Measurements from ENCODE around the gene NFIB. TPM values are rescaled to one million over a fixed set of nuclear protein-coding genes. Genes with fewer than 3 reads are reported as not detected.

NFIB gene
- total RNA-seq, 1 experiment from 2014 or later, result 13.6 TPM

DNA sequence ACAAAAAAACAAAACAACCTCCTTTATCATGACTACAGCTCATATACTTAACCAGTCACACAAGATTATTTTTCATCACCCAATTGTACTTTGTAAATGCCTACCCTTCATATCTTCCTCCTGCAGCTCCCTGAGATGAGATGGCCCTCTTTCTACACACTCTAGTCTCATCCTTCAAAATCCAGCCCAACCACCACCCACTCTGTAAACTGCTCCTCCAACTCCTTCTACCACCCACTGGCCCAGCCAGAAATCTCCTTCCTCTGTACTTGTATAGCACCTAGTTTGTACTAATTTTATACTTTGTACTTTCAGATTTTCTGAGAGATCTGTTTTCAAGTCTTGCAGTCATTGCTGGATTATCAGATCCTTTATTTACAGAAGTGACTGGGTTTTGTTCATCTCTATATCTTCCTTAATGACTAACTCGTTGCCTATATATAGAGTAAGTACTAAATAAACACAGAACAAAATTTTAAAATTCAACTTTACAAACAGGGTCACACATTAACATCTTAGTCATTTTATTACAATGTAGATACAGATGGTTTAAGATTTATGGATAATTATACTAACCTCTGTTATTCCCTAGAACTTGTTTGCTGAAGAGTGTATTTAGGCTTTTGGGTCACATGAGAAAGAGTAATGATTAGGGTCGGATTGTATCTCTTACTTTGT, 155.7 kb downstream of the NFIB start:
- no peak for DNase-seq (ENCODE audit: low spot score)

DNA sequence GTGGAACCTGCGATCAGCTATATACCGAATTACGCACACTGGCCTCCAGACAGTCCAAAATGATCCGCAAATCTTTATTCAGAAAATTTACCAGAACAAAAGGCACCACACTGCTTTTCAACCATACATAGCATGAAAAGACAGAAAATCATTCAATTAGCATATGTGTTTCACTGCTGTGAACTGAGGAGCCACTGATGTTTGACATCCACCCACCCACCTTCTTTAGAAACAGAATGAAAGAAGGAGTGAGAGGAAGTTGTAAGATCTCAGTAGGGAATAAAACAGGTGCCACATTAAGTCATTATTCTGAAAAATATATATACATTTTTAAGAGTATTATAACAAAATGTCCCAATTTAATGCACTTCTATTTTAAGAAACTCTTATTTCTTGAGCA, 156.8 kb downstream of the NFIB start:
- DNase-seq (ENCODE audit: low spot score), result no peak

DNA sequence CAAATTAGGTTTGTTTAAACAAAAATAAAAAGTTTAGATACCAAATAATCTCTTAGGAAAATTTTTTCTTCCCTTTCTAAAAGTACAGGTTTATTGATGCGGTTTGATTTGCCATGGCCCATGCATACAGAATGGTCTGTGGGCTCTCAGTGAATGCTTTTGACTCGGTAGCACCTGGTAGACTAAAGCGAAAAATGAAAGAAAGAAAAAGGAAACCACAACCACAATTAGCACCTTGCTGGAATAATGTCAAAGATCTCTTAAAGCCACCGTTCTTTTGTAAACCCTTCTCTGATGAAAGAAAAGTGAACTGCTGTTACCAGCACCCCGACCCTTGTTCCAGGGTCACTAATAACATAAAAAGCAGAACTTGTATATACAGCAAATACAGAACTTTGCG, 157.9 kb downstream of the NFIB start:
- no peak for DNase-seq (ENCODE audit: low spot score)

DNA sequence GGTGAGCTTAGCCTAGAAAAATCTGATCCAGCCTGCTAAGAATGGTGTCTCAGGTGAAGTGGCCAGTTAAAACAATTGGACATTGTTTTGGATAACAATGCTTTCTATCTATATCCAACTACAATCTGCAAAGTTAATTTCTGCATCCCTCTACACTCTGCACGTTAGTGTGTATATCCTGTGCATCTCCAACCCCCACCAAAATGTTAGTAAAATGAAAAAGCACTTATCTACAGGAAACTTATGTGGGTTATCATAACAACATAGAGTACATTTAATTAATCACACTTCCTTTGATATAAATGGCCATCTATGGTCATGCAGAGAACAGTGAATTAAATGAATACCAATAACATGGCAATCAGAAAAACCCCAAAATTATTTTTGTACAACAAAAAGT, 158.7 kb downstream of the NFIB start:
- DNase-seq (ENCODE audit: low spot score), result no peak

DNA sequence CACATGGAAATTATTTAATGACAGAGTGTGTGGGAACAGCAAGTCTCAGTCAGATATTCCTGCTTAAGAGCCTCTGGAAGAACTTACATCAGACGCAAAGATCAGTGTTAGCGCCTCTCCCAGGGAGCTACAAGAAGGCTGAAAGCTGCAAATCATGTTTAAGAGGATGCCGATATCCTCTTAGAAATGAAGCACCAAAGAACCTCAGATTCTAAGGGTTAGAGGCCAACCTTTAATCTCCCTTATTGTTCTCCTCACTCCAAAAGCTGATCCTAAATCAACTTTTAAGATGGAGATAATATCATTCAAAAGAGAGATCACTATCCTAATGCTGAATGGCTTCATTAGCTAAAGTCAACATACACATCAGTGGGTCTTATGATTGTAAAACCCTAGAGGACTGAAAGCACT, 160.6 kb downstream of the NFIB start:
- DNase-seq (ENCODE audit: low spot score), result no peak

DNA sequence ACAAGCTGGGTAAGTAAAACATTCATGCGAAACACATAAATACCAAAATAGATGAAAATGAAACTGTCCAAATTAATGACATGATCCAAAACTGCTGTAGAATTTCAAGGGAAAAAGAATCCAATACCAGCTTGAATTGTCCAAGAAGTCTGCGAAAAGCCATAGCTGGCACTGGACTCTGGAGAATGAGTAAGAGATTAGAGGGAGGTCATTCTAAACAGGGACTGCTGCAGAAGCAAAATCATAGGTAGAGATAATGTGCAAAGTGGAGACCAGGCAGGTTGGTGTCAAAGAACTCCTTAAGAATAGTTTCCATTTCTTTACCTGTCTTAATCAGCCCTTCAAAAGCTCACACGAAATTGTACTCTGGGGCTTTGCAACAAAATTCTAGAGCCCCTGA, 162.5 kb downstream of the NFIB start:
- DNase-seq (ENCODE audit: low spot score), result no peak

DNA sequence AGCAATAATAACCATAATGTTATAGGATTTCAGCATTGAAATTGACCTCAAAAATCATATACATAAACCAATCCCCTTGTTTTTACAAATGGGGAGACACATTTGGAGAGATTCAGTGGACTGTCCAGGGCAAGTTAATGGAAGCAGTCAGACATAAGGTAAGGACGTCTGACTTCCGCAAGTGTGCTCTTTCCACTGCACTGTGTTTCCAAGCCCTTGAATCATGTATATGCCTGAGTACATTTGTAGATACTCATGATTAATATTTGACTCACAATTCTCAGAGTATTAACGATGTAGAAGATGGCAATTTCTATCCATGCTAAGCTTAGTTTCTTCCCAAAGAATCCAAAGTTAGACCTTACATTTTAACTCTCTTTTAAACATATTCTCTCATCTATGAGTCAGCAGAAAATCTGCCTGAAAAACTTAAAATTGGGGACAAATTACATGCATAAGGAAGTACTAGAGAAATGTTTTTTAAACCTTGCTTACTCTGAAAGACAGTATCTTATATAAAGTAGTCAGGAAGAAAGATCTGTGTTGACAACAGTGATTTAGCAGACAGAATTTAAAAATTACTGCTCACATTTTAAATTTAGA, 165.3 kb downstream of the NFIB start:
- DNase-seq (ENCODE audit: low spot score), result no peak

DNA sequence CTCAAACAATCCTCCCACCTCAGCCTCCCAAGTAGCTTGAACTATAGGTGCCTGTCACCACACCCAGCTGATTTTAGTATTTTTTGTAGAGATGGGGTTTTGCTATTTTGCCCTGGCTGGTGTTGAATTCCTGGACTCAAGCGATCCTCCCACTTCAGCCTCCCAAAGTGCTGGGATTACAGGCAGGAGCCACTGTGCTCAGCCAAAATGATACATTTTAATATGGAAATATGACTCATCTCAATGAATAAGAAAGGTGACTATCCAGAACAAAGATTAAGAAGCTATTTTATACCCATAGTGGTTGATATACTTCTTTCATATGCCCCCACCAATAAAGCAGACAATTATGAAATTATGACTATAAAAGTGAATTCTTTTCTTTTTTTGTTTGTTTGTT, 166.2 kb downstream of the NFIB start:
- no peak for DNase-seq (ENCODE audit: low spot score)

DNA sequence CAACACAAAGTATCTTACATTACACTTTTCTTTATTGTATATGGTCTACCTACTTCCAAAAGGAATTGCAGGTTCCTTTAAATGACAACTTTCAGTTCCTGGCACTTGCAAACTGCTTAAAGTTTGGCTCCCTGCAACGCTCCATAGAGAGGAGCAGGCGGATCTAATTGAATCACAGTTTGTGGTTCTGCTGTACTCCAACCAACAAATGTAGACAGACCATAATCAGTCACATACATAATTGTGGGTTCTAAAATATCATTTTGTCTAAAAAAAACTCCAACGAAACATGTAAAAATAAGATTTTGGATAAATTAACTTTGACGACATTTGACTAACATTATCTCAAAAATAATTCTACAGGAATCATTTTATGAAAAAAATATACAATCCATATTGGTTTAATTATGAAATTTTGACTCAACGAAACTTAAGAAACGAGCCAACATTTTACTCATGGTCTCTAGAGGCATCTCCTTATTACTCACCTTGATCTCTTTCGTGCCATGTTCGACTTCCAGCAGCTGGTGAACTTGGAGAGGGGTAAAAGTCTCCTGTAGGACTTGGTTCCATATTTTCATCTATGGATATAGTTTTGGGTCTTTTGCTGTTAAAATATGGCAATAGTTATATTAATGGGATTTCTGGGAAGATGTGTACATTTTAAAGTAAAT, 167.6 kb downstream of the NFIB start:
- no peak for DNase-seq (ENCODE audit: low spot score)

DNA sequence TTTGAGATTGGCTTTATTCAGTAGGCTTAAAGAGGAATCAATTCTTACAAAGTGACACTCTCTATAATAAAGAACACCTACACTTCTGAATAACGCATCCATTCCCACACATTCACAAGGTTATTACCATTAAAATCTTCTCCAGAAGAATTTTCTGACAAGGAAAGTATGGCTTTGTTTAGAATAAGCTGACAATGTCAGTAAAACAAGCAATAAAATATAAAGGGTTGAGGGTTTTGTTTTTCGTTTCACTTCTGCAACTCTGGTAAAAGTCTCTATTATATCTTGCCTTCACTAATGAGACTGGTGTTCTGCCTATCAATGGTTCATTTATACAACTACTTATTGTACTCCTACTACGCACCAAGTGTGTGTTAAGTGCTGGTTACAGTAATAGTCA, 169.7 kb downstream of the NFIB start:
- DNase-seq (ENCODE audit: low spot score), result no peak

DNA sequence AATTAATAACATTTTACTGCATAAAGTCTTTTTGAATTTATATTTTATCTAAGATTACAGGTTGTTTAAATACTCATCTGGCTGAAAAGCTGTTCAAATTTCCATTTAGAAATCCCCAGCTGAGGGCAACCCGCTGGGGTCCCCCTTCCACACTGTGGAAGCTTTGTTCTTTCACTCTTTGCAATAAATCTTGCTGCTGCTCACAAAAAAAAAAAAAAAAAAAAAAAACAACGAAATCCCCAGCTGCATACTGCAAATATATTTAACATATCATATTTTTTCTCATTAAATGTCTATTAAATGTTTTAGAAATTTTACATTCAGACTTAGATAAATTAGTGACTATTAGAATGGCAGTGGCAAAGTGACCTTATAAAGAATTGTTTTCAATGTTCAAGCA, 172.2 kb downstream of the NFIB start:
- no peak for DNase-seq (ENCODE audit: low spot score)

DNA sequence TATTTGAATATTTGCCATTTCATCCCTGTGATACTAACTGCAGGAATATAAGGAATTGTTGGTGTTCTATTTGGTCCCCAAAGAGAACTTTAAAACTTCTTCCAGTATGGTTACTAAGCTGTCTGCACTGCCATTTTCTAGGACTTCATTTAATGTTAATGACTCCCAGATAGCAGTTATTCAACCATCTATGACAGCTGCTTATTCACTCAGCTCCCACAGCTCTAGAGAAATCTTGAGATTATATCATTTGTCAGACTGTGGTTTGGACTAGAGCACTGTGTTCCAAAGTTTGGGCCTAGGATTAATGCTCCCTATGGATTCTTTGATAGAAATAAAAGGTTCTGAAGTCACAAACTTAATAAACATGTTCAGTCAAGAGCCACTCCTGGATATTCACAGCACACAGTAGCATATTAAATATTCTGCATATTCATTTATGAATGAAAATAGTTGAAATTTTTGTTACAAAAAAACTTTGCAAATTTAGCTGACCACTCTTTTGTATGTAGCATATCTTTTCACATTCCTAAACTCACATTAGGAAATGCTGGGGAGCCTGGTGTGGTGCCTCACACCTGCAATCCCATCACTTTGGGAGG, 173.7 kb downstream of the NFIB start:
- no peak for DNase-seq (ENCODE audit: low spot score)

DNA sequence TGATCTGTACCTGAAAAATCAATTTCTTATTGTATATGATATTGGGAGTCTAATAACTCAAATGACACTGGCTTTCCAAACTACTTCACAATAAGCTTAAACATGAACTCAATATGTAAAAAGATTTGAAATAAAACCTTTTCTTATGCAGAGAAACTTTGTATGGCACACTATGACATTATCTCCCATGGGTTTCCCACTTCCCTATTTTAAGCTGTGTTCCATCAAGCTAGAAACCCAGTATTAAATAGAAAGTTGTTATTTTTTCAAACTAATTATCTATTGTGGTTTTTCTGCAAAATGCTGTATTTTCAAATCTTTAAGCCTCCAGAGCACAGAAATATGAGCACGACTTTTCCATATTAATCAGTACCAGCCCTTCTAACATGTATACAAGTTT, 174.7 kb downstream of the NFIB start:
- DNase-seq (ENCODE audit: low spot score), result no peak

DNA sequence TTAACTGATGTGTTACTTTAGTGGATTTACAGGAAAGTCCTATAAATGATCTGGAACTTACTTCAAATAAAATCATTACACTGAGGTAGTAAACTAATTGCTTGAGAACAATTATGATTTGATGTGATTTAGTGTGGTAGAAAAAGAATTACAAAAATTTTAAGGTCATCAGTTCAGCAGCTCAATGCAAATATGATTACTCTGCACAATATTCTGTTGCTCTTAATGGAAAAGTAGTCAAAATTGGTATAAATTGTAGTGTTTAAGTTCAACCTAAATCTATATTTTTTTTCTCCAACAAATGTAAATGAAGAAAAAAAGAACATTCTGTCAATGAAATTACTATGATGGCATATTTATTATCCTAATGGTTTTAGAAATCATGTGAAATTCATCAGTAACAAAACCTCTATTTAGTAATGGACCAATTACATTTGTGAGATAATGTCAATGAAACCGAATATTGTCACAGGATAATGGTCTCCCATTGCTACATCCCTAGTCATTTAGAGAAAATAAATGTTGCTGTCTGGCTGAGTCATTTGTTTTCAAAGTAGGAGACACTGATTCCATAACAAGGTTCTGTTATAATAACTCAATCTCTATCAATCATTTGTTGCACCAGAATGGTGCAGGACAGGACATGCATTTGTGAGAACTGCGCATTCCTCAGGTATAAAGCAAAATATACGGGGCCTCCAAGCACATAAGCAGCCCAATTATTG, 177.1 kb downstream of the NFIB start:
- DNase-seq (ENCODE audit: low spot score), result no peak

DNA sequence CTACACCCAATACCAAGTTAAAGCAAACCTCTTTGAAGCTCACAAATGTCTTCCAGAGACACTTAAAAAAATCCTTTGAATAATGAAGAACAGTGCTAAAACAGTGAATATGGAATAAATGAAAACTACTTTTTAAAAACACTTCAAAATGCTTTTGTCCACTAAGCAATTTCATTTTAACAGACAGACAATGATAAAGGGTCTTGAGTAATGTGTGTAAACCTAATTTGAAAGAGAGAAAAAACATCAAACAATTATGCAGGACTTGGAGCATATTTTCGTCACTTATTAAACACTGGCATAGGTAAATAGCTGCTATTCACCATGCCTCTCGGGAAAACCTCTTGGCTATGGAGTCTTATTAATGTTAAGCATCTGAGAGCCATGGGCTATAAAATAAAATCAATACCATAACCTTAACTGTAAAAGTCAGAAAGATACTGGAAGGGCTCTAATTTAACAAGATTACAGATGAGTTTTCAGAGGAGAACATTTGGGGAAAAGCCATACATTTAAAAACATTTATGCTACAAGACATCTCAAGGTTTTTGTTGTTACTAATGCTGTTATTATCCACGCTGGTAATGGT, 177.8 kb downstream of the NFIB start:
- DNase-seq (ENCODE audit: low spot score), result no peak

DNA sequence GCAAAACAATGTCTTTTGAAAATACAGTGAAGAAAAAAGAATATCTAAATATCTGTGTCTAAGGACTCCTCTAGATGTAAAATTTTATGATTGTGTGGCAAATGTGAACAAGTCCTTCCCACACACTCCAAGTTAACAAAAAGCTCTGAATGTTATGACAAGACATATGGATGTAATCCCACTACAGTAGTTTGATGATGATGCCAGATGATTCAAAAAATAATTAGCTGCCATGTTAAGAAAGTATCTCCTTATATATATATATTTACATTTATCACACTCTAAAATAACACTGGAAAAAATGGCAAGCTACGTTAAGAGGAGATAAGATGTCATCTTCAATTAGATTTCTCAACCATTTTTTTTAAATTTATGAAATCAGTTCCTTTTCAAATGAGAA, 178.5 kb downstream of the NFIB start:
- DNase-seq (ENCODE audit: low spot score), result no peak

DNA sequence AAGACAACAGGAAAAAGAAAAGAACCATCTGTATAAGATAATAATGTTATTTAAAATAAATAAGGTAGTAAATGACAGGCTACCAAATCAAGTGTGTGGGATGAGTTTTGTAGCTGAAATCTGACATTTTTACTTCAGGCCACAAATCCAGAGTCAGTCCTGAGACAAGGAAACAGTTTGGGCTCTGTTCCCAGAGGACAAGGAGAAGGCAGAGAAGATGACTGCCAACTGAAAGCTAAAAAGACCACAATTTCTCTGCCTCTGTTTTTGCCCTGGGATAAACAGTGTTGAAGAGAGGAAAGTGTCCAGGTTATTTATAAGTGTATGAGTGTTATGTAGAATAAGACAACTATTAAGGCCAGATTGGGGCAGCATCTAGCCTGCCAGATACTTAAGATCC, 180.5 kb downstream of the NFIB start:
- no peak for DNase-seq (ENCODE audit: low spot score)

DNA sequence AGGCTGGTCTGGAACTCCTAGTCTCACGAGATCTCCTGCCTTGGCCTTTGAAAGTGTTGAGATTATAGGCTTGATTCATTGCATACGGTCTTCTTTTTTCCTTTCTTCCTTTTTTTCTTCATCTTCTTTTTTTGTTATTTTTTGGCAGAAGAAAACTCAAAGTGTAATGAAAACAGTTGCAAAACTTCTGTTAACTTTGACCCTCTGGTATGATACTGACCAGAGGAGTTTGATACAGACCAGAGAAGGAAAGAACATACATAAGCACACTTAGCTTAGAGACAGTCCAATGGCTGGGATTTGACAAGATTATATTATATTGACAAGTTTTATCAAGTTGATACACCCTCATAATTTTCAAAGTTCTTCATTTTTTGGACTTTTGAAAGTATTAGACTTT, 181.2 kb downstream of the NFIB start:
- no peak for DNase-seq (ENCODE audit: low spot score)

DNA sequence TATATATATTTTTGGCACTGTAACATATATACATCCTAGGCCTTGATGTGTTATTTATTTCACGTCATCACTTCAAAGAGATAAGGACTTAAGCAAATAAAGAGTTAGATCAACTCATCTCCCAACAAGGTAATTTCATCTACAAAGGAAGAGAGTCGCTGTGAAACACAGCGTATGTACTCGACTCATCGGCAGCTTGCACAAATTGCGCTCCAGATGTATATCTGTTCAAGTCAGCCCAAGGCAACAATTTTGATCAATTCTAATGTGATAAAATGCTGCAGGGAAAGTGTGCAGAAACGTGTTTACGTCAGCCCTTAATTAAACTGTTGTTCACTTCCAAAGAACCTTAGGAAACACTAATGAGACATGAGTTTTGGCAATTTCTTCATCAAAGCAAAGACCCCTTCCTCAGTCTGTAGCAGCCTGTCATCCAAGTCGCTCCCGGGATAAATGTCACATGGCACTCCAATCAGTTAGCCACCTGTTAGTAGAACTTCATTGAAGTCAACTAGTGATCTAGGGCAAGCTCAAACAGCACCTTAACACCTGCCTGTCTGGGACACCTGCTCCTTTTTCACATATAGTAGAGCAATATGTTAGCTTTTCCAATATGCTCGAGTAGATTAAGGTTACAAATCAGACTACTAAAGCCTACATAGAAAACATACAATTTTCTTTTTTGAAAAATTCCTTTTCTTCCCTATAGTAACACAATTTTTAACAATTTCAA, 182.4 kb downstream of the NFIB start:
- DNase-seq (ENCODE audit: low spot score), result no peak

DNA sequence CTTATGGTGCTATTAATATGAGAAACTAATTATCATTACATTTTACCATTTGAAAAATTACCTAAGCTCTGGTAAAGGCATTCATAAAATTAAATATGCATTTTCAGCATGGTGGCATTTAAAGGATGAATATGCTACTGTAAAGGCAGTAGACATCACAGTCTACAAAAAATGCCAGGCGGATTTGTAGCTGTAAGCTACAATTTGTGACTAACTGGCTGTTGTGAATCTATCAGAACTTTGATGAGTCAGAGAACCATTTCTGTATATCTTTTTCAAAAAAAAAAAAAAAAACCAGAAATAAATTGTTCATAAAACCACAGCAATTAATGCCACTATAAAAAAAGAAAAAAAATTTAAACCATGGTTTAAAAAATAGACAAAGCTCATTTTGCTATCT, 186.3 kb downstream of the NFIB start:
- no peak for DNase-seq (ENCODE audit: low spot score)
